Stimulated activated CD4-positive, alpha-beta T cell treated with anti-CD3 and anti-CD28 coated beads, Interleukin-12 subunit alpha, Interleukin-12 subunit beta, amount 100 ng/mL, for 4 hours (primary cell): Measurements from ENCODE around the gene MLH1.
A peak's percentile ranks its signal among the peaks of the same experiment; 100 is the strongest.

Experiments used
- DNase-seq: peaks from one replicate; pipeline ENCODE4 v3.0.0-alpha.2; 2020

The MLH1 gene

DNA sequence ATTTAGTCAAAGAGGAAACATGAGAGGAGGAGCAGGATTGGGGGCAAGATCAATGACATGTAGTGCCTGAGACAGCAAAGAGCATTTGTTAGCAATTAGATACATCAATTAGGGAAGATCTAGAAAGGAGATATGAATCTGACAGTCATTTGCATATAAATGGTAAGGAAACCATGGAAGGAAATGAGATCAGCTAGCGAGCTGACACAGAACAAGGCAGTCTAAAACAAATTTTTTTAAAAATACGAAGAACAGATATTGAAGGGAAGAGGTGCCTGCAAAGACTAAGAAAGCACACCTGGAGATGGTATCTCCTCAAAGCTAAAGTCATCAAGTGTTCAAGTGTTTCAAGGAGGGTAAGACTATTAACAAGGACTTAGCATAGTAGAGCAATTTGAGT is 5.0 kb upstream of the MLH1 start:
- no peak for DNase-seq

DNA sequence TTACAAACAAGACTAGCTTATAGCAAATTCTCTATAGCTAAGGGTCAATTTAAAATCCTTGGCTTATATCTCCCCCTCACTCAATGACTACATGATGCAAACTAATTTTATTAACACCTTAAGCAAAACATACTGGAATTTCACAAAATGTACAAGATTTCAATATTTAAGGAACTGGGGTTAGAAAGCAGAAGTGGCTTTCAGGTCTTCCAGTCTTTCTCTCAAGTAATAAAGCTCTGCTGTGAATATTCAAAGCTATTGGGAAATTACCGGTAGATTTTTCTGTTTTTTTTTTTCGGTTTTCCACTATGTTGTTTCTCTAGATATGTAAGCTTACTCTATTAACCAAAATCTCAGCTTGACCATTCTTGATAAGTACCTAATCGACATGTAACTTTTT is 4.3 kb upstream of the MLH1 start:
- no peak for DNase-seq

DNA sequence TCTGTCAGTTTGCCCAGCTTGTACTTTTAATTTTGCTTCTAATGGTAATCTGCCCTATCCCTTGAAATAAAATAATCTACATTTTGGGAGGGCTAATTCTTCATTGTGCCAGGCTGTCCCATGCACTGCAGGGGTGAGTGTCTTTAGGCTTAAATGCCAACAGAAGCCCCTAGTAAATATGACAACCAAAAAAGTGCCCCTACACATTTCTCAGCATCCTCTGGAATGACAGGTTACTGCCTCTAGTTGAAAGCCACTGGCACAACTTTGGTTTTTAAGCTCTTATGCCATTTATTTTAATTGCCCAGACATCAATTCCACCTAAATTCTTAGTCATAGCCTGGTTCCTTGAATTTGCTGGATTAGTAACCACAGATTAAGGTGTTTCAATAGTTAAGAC is 3.8 kb upstream of the MLH1 start:
- DNase-seq = no peak

DNA sequence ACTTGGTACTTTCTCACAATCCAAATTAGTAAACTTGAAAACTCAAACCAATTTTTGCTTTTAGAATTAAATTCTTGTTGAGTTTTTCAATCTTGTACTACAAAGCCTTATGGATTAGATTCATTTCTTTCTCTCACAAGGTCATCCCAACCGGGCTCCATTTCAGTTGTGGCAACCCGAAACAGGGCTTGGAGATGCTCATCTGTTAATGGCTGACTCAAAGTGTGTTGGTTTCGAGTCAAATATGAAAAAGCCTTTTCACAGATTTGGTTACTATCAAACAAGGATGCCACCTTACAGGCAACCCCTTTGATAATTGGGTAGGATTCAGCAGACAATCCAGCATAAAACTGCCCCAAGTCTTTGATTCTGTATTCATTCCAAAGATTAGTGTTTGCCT is 2.2 kb upstream of the MLH1 start:
- DNase-seq = peak; percentile 7

DNA sequence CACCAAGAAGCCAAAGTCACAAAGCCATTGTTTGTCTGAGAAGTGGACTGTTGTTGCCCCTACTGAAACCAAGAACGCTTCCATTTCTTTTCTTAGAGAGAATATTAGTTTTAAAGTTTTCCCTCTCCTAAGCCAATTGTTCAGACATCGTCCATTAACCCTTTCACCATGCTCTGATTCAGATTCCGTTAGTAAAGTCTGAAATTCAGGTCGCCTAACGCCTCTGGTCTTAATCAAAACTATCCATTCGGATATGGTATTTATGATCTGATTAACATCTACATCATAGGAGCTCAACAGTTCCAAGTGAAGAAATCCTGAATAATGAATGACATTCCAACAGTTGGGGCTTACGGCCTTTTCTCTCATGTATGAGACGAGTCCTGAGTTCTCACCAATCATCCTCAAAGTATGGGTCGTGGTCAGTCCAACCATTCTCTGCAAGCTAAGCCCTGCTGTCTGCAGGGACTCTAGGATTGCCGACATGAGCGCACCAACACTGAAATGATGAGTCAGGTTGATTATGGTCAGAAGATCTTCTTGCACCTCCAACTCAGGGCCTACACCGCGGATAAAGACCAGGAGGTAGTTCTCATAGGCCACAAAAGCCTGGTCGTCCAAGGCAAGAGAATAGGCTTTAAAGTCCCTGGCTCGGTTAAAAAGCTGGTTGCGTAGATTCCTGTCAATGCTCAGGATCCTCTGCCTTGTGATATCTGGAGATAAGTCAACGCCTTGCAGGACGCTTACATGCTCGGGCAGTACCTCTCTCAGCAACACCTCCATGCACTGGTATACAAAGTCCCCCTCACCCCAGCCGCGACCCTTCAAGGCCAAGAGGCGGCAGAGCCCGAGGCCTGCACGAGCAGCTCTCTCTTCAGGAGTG is 1.2 kb upstream of the MLH1 start:
- no peak for DNase-seq

DNA sequence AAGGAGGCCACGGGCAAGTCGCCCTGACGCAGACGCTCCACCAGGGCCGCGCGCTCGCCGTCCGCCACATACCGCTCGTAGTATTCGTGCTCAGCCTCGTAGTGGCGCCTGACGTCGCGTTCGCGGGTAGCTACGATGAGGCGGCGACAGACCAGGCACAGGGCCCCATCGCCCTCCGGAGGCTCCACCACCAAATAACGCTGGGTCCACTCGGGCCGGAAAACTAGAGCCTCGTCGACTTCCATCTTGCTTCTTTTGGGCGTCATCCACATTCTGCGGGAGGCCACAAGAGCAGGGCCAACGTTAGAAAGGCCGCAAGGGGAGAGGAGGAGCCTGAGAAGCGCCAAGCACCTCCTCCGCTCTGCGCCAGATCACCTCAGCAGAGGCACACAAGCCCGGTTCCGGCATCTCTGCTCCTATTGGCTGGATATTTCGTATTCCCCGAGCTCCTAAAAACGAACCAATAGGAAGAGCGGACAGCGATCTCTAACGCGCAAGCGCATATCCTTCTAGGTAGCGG is 452 bp upstream of the MLH1 start, which contains the start of gene EPM2AIP1:
Gene EPM2AIP1, minus strand, starts transcription at position 326 of the 520 bp plus-strand sequence. Its CDS starts 54 bp downstream, at position 272.
- no peak for DNase-seq

DNA sequence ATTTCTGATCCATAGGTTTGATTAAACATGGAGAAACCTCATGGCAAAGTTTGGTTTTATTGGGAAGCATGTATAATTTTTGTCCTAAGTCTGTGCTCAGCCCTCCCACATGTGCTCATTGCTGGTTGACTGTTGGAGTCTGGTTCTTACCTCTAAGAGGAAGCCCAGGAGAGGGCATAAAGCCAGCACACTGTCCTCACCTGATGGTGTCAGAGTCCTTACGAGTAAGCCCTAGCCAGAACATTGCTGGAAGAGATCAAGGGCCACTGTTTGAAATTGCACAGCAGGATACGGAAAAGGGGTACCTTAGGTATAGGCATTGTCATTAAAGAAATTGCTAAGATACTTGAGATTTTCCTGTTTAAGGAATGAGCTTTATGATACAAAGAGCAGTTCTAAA is 21.3 kb downstream of the MLH1 start:
- DNase-seq = no peak

DNA sequence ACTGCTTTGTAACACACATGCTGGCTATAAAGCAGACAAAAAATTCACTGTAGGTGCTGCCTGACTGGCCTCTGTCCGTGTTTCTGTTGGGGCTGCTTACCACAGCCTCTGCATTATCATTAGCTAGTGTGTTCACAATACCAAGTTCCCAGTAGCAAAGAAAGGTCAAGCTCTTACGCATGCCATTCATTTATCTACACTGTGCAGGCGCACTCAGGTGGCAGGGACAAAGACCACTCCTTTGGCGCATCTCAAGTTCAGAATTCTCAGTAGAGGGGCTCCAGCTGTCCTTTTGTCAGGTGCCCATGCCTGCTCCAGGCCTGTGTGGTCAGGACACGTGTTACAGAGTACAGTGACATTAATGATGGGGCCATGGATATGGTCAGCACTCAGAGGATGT is 22.3 kb downstream of the MLH1 start:
- no peak for DNase-seq

DNA sequence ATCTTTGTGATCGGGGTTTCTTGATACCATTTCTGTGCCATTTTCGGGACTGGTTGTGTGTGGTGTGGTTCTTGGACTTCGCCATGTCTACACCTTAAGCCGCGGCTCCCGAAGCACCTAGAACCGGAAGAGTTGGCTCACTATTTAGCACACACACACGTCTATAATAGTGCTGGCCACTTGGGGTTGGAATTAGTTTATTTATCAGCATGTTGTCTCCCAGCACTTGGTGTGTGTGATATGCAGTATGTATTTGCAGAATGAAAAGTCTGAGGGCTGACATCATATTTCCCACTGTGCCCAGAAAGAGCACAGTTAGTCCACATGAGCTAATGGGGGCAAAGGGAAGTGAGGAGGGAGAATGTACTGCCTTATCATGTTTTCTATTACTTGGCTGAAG is 23.6 kb downstream of the MLH1 start:
- DNase-seq = no peak

DNA sequence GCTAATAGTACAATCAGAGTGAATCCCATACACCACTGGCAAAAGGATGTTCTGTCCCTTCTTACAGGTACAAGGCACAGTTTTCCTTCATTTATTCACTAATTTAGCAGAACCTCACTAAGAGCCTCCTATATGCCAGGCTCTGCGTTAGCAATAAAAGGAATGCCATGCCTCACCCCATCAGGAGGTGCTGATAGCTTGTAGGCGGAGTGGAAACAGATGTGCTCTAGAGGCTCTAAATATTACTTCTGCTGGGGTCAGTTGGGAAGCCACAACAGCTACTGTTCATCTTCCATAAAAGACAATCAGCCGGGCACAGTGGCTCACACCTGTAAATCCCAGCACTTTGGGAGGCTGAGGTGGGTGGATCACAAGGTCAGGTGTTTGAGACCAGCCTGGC is 24.4 kb downstream of the MLH1 start:
- DNase-seq = no peak

DNA sequence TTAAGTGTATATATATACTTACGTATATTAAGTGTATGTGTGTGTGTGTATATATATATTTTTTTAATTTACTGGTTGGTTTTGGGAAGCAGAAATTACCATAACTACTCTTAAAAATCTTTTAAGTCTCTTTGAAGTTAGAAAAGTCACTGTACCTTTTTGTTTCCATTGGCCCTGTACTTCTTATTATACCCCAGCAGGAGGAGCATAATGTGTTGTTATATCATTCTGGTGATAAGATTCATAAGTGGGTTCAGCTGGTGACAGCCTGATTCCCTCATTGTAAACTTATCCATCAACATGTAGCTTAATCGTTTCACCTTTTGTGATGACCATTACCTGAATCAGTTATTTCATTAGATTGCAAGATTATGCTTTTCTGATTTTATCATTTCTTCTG is 30.8 kb downstream of the MLH1 start:
- no peak for DNase-seq

DNA sequence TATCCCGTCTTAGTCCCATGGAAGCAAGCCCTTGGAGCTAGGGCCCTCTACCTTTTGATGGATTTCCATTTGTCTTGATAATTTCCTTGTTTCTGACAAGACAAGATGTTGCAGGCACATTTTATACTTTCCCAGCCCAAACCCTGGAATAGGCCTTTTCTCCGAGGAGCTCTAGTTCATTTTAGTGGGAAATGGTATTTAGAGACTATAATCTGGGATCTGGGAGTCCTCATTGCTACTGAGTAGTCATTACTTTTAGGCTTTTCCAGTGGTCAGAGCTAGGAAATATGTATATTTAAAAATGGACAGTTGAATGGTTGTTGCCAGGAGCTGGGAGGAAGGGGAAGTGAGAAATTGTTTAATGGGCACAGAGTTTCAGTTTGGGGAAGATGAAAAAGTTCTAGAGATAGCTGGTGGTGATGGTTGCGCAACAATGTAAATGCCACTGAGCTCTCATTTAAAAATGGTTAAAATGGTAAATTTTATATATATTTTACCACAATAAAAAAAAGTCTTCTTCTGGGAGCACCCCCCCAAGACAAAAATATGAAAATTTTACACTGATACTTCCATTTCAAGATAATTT is 31.6 kb downstream of the MLH1 start:
- no peak for DNase-seq

DNA sequence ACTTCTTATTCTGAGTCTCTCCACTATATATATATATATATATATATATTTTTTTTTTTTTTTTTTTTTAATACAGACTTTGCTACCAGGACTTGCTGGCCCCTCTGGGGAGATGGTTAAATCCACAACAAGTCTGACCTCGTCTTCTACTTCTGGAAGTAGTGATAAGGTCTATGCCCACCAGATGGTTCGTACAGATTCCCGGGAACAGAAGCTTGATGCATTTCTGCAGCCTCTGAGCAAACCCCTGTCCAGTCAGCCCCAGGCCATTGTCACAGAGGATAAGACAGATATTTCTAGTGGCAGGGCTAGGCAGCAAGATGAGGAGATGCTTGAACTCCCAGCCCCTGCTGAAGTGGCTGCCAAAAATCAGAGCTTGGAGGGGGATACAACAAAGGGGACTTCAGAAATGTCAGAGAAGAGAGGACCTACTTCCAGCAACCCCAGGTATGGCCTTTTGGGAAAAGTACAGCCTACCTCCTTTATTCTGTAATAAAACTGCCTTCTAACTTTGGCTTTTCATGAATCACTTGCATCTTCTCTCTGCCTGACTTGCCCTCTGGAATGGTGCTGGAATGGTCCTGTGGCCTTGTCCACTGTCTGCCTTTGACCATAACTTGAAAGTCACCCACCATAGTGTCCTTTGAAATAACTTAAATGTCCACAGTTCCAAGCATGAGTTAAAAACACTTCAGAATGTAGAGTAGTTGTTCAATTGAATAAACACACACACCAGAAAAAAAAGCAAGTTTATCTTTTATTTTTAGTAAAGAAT is 32.4 kb downstream of the MLH1 start:
- DNase-seq = no peak

DNA sequence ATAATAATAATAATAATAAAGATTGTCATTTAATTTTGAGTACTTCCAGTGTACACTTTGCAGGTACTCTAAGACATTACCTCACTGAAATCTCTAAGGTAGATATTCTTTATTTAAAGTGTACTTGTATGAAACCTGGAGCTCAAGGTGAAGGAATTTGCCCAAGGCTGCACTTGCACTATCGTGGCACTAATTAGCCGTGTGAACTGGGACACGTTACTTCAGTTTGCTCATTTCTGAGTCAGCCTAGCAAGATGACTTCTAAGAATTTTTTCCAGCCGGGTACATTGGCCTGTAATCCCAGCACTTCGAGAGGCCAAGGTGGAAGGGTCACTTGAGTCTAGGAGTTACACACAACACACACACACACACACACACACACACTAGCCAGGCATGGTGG is 33.5 kb downstream of the MLH1 start:
- DNase-seq = no peak

DNA sequence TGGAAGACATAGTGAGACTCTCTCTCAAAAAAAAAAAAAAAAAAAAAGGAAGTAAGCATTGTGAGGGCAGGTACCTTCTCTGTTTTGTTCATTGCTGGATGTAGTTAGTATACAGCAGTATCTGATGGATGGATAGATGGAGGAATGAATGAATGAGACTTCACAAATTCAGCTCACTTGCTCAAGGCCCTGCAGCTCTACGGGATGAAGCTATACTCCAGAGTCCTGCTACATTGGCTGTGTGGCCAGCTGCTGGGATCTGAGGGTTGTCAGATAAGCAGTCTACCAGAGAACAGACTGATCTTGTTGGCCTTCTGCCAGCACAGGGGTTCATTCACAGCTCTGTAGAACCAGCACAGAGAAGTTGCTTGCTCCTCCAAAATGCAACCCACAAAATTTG is 35.0 kb downstream of the MLH1 start:
- no peak for DNase-seq

DNA sequence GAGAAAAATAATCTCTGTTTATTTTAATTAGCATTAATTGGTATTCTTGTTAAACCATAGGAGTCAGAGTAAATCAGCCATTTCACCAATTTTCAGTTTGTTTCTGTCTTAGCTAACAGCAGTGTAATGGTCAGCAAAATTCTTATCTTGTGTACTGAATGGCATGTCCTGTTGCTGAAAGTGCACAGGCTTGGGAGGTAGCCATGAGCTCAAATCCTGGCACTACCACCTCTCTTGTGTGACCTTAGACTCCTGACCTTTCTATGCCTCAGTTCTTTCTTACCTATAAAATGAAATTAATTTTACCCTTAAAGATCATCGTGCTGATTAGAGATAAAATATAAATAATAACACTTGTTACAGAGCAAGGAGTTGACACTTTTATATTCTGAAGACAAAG is 35.8 kb downstream of the MLH1 start:
- no peak for DNase-seq

DNA sequence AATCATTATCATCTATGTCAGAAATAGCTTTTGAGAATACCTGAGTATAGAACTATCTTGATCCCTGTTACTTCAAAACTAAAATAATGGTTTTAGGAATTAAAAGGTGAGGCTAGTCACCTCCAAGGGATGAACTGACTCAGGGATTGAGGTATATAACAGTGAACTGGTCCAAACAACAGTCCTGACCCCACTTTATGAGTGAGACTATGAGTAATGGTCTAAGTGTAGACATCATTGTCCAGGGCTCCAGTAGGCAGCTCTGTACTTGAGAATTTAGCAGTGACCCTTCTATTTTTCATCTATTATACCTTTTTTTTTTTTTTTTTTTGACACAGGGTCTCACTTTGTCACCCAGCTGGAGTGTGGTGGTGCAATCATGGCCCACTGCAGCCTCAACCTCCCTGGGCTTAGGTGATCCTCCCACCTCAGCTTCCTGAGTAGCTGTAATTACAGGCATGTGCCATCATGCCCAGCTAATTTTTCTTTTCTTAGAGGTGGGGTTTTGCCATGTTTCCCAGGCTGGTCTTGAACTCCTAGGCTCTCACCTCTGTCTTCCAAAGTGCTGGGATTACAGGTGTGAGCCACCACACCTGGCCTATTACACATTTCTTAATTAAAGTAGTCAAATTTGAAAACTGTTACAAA is 36.3 kb downstream of the MLH1 start:
- no peak for DNase-seq

DNA sequence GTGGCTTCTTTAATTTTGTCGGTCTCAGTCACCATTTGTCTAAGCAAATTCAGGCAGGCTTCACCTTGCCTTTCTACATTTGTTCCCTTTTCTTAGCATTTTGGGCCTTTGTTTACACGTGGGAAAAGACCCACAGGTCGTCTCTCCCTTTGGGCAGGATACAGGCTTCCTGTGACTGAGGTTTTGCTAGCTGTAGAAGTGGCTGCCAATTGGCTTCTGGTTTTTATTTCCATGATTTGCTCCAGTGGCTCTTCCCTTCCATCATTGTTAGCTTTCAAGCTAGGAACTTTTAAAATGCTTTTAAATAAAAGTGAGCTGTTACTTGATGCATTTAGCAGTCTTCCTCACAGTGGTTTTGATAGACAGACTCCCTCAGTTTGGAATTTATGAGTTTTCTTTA is 37.3 kb downstream of the MLH1 start:
- no peak for DNase-seq

DNA sequence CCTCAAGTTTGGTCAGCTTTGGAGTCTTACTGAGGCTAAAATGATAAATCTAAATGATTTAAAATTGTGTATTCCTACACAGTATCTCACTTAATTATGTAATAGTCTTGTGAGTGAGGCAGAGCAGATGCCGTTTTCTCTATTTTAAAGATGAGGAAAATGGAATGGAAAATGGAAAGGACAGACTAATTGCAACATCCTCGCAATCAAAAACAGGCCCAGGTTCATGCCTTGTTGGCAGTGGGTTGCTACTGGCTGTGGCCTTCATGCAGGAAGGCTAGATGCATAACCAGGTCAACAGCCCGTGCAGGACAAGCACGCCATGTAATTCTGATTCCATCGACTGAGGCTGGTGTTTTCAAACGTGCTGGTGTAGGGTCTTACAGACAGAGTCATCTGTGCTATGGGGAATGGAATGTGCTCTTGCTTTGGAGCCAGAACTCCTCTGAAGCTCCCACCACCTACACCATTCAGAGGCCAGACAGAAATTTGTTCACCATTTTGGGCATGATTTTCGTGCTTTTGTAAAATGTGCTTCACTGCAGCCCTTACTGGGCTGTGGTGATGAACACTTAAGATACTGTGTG is 37.9 kb downstream of the MLH1 start:
- DNase-seq = no peak

DNA sequence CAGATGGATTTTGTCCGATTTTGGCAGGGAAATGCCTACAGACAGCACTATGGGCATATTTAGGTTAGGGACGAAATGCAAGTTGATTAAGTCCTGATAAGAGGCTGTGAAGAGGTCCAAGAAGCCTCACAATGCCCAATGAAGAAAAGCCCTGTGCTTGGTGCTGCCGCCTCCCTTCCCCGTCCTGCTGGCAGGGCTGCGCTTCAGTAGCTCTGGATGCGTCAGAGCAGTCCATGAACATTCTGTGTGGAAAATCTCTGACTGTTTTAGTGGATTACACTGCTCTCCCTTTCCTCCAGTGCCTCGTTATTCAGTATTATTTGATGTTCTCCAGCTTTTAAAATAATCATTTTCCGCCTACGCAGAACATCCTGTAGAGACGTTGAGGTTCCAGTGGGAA is 39.6 kb downstream of the MLH1 start:
- no peak for DNase-seq

DNA sequence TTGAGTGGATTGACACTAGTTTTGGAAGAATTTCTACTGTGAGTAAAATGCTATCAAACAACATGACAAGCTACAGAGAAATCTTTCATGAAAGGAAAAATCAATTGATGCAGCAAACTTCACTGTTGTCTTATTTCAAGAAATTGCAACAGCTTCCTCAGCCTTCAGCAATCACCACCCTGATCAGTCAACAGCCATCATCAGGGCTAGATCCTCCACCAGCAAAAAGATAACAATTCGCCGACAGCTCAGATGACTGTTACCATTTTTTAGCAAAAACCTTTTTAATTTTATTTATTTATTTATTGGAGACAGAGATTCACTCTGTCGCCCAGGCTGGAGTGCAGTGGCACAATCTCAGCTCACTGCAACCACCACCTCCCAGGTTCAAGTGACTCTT is 44.0 kb downstream of the MLH1 start:
- DNase-seq = no peak

DNA sequence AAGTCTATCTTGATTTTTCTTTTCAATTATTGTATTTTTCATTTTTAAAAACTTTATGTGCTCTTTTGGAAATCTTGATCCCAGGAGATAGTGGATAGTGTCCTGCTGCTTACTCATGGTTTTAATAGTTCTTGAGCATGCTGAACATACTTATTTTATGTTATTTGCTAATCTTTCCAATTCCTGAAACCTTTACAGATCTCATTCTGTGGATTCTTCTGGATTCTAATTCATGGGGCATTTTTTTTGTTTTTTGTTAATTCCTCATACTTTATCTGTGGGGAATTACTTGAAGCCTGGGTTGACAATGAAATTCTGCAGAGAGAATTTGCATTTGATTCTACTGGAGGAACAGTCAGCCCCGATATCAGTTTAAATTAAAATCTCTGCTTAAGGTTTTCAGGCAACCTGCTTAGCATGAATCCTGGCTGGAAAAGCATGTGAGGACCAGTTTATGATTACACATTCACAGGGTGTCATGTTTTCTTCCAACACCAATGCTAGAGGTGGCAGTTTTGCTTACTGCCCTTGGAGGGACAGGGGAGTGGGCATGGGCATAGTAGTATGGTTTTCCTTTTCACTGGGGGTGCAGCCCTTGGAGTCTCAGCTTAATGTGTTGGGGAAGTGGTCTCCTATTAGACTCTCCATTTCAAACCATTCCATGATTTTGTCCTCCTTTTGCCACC is 46.0 kb downstream of the MLH1 start:
- DNase-seq = no peak
